H54 (cell line): ENCODE results near the gene ACOX3.
"Not testable (repeated sequence)": the region's sequence is repeated elsewhere in the genome, so short reads cannot be mapped to it uniquely, and the experiment has no call there.

Experiments used
- DNase-seq: peaks from one replicate; pipeline ENCODE4 v3.0.0; 2011; ENCODE audit warnings: low spot score, mixed read lengths; ENCODE audit not compliant: insufficient read length
- FAIRE-seq: peaks from 3 replicates; lab custom pipeline; 2011; peaks lifted over from hg19 to GRCh38; lab: Jason Lieb, UNC
- POLR2A ChIP-seq: IDR thresholded peaks from 2 replicates; pipeline ENCODE4 v1.6.1; 2011; ENCODE audit warnings: low read depth, mild to moderate bottlenecking, low read length

Gene ACOX3

GRCh38 chr4:8344377-8344776 is 96.1 kb downstream of the ACOX3 start:
- TF ChIP-seq POLR2A = no peak
- DNase-seq = no peak
- no peak for FAIRE-seq

- no peak for TF ChIP-seq POLR2A
- FAIRE-seq (no peak), DNase-seq (no peak)
These were observed 96.6 kb downstream of the ACOX3 start for GRCh38 chr4:8343967-8344331.

GRCh38 chr4:8343262-8343966 is 97.1 kb downstream of the ACOX3 start:
- no peak for FAIRE-seq
- no peak for DNase-seq
- TF ChIP-seq POLR2A = no peak

GRCh38 chr4:8342651-8343261 is 97.8 kb downstream of the ACOX3 start:
- DNase-seq (no peak), FAIRE-seq (no peak)
- TF ChIP-seq POLR2A = no peak

- FAIRE-seq = no peak
- DNase-seq = no peak
- TF ChIP-seq POLR2A = no peak
These were observed 98.8 kb downstream of the ACOX3 start for GRCh38 chr4:8341691-8342090.

- FAIRE-seq, DNase-seq: not testable (repeated sequence)
These were observed 99.2 kb downstream of the ACOX3 start for GRCh38 chr4:8341281-8341680.

GRCh38 chr4:8340781-8341241 is 99.7 kb downstream of the ACOX3 start:
- FAIRE-seq (no peak), DNase-seq (no peak)

GRCh38 chr4:8338351-8338961 is 102.1 kb downstream of the ACOX3 start:
- FAIRE-seq (no peak), DNase-seq (no peak)
- TF ChIP-seq POLR2A = no peak

More at GRCh38 chr4:8340781-8341241, 99.7 kb downstream of the ACOX3 start:
- no peak for TF ChIP-seq POLR2A

- peak; percentile 18 for DNase-seq
- 0 out of 2 replicates have a peak, but pooled peaks have one; percentile 4 for TF ChIP-seq POLR2A
- FAIRE-seq = no peak
These were observed 104.0 kb downstream of the ACOX3 start for GRCh38 chr4:8336412-8337075.

GRCh38 chr4:8335848-8336247 is 104.7 kb downstream of the ACOX3 start:
- no peak for TF ChIP-seq POLR2A
- no peak for DNase-seq
- no peak for FAIRE-seq

GRCh38 chr4:8334786-8335460 is 105.6 kb downstream of the ACOX3 start:
- TF ChIP-seq POLR2A = no peak
- FAIRE-seq = no peak
- no peak for DNase-seq

- DNase-seq (no peak), FAIRE-seq (no peak)
- TF ChIP-seq POLR2A = no peak
These were observed 106.6 kb downstream of the ACOX3 start for GRCh38 chr4:8333726-8334460.

- FAIRE-seq (no peak), DNase-seq (no peak)
- no peak for TF ChIP-seq POLR2A
These were observed 107.6 kb downstream of the ACOX3 start for GRCh38 chr4:8332891-8333331.
